Stimulated activated CD4-positive, alpha-beta T cell treated with anti-CD3 and anti-CD28 coated beads, Interleukin-2, amount 100 ng/mL, for 48 hours (primary cell): ENCODE data around the gene EPHA8.

Experiments used
- DNase-seq, 2 donors: peaks; one replicate each; pipeline ENCODE4 v3.0.0-alpha.2; 2020

EPHA8 gene

DNA sequence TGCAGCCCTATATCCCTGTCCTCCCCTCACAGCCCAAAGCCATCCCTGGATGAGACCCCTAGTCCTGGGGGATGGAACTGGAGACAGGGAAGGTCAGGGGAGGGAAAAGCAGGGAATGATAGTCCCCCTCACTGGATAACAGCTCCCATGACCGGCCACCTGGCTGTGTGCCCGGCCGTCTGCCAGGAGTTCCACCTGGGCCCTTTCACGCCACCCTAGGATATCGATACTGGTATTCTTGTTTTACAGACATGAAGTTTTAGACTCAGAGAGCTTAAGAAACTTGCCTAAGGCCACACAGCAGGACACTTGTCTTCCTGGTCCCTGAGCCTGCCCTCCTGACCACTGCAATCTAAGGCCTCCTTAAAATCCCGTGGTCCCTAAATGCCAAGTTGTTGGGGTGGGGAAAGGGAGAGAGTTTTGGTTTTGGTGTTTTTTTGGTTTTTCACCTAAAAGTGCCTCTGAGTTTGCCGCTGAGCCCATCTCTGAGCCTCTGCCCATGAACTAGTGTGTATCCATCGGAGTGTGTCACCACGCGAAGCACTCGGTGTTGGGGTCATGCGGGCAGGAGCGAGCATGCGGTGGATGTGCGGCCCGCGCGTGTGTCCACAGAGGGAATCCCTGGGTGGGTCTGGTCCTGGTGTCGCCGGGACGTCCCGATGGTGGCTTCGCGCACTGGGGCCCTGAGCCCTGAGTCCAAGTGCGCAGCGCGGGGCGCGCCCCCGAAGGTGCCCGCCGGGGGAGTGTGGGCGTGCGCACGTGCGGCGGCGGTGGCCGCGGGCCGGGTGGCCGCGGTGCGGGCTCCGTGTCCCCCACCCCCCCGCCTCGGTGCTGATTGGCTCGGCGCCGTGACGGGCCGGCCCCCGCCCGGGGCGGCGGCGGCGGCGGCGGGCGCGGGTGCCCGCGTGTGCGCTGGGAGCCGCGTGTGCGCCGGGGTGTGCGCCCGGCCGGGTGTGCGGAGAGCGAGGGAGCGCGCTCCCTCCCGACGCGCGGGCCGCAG lies at the start of gene EPHA8:
Gene EPHA8 (plus strand): TSS at position 906 of the 1,000 bp plus-strand sequence. CDS start 147 bp downstream, outside the sequence.
- no peak for DNase-seq

DNA sequence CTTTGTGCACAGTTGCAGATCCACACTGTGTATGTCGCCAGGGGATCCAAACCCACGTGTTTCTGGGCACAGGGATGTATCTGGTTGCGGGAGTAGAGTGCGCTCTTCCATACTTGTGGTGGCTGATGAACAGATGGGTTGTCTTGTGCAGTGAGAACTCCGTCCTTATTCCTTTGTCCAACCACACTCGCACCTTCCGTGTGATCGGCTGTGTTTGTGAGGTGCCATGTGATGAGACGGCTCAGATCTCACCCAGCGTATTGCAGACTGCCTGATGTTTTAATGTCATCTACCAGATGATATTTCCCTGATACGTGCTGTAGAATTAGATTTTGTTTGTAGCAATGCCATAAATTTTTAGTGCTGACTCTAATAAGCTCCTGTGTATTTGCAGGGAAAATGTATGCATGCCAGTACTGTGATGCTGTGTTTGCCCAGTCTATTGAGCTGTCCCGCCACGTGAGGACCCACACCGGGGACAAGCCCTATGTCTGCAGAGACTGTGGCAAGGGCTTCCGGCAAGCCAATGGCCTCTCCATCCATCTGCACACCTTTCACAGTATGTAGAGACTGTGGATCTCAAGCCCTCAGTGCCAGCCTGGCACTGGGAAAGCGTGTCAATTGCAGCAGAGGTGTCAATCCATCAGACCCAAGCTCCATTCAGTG lies 46.2 kb upstream of the EPHA8 start:
- DNase-seq = no peak

DNA sequence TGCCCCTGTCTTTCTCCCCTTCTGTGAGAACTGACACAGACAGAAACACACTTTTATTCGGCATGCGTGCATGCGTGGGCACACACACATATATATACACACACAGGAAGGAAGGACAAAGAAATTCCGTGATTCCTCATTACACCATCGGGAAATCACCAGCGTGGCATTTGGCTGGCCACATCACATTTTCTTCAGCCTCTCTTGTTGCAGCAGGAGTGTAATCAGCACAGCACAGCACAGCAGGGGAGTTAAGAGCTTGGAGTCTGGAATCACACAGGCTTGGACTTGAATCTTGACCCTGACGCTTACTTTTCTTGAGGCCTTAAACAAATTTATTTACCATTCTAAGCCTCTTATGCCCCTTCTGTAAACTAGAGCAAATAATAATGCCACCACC lies 45.3 kb upstream of the EPHA8 start:
- DNase-seq = no peak

DNA sequence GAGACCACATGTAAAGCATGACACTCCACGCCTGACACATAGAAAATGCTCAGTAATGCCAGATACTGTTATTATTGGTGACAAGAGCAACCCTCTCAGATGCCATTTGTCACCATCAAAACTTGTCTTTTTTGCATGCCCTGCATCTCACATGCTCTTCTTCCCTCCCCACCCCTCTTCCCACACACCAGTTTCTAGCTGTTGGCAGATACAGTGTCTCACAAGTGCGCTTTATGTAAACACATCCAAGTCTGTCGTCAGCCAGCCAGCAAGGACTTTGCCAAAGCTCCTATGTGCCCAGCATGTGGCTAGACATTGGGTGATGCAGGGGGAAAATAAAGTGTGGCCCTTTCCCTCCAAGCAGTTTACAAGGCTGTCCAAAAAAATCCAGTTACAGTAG lies 44.9 kb upstream of the EPHA8 start:
- DNase-seq = no peak

DNA sequence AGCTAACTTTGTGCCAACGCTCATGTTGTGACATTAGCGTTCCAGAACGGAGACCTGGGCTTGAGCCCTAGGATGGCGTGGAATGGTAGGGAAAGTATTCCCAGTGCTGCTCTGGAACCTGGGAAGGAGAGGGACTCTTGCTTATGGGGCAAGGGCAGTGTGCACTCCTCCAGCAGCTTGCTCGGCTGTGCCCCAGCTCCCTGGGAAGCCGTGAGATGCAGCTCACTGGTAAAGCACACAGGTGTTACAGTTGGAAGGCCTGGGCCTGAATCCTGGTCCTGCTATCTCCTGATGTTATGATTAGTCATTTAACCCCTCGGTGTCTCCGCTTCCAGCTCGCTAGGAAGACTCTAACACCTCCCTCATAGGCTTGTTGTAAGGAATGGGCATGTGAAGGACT lies 42.4 kb upstream of the EPHA8 start:
- no peak for DNase-seq

DNA sequence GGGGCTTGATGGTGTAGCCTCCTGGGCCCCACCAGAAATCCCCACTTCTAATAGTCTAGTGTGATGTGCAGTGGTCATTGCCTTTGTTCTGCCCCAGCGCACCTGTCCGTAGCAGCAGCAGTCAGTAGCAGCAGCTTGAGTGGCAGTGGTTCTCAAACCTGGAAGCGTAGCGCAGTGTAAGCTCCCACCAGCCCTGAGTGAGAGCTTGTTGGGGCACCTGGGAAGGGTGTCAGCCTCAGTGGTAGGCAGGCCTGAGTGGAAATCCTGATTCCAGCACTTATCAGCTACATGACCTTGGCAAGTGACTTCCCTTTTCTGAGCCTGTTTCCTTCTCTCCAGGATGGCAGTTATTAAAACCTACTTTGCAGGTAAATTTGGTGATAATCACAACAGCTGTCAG lies 41.6 kb upstream of the EPHA8 start:
- DNase-seq = no peak

DNA sequence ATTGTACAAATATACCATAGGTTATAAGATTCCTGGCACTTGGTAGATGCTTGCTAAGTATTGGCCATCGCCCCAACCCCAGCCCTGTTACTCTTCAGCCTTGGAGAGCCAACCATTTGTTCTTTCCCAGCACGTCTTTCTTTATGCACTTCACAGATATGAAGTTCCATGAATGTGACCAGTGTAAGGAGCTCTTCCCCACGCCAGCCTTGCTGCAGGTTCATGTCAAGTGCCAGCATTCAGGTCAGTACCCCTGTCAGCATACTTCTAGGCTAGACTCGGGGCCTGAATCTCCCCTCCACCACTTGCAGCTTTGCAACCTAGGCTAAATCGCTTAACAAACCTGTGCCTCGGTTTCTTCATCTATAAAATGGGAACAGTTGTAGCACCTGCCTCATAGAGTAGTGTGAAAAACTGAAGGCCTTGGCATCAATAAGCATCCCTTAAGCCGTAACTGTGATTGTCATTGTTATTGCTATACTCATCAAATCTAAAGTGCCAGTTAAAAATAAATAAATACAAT lies 41.0 kb upstream of the EPHA8 start:
- no peak for DNase-seq

DNA sequence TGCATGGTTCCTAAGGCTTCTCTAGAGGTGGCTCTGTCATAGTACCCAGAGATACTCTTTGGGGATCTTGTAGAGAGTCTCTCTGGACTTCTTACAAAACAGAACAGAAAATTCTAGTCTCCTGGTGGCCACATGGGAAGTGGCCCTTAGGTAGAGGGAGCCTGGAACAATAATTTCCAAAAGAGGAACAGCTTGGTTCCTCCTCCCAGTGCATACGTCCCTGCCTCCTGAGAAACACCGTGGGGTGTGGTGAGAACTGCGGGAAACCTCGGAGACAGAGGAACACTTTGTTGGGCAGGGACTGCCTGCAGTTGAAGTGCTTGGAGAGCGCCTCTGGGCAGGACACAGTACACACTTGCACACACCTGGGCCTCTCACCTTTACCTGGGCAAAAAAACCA lies 38.8 kb upstream of the EPHA8 start:
- DNase-seq = no peak

DNA sequence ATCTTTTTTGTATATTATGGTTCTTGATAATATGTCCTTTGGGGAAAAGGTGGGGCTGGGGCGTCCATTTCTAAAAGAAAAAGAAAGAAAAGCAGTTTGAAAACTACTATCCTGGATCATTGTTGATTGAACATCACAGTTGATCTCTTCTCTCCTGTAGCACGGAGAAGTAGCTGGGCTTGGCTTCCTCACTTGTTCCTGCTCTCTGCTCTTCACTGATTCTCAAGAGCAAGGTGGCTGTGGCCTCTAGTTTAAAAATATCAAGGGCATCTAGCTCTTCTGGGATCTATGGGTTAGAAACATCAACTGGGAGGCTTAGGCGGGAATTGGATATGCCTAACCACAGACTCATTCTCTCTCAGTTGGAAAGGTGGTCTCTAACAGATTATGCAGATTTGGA lies 38.1 kb upstream of the EPHA8 start:
- DNase-seq = no peak

DNA sequence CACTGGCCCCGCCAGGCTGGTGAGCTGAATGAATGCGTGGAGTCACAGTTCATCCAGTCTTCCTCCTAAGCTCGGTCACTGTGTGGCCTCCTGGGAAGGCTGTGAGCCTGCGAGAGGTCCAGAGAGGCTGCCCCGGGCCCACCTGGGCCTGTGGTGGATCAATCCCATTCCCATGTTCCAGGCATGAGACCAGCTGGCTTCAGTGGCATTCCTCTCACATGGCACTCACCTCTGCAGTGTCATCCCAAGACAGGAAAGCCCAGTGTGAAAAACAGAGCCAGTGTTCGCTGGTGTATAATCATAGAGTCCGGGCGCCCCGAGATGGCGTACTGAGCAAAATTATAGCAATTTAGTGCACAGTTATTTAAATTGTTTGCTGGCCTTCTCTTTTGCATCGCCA lies 37.6 kb upstream of the EPHA8 start:
- DNase-seq = no peak

DNA sequence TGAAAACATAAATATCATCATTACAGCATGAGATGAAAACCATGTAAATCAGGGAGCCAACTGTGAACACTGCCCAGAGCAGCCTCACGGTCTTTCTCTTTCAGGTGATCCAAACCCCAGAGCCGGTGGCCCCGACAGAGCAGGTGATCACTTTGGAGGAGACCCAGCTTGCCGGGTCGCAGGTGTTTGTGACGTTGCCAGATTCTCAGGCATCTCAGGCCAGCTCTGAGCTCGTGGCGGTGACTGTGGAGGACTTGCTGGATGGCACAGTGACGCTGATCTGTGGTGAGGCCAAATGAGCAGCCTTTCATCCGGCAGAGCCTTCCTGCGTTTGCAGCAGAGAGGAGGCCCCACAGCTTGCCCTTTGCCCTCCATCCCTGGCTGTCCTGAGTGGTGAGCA lies 37.2 kb upstream of the EPHA8 start:
- DNase-seq = no peak

DNA sequence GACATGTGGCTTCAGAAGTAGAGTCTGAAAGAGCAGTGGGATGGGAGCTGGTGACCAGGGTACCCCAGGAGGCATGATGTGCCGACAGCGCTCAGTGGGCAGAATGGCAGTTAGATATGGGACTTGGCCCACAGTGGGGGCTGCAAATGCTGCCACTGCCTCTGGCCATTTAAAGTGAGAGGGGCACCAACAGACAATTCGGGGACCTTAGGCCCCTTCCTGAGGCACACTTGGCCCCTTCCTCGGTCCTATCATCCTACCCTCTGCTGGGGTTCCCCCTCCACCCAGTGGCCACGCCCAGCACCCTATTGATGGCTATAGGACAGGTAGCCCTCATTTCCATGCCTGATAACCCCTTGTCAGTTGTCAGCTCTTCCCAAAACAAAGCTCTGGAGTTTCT lies 36.6 kb upstream of the EPHA8 start:
- DNase-seq = no peak

DNA sequence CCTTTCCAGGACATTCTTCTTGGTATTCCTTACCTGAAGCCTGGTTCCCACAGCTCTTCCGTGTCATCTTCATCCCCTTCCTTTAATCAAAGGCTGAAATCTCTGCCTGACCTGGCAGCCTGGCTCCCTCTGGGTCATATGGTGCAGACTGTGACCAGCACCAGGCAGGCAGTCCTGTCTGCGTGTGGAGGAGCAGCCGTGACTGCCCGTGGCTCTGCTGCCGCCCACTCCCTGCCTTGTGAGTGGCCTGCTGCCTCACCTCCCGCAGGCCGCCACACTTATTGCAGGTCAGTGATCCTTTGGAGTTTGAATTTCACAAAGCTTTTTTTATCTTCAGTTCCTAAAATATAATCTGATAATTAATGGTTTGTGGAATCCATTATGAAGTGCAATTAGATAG lies 36.2 kb upstream of the EPHA8 start:
- no peak for DNase-seq

DNA sequence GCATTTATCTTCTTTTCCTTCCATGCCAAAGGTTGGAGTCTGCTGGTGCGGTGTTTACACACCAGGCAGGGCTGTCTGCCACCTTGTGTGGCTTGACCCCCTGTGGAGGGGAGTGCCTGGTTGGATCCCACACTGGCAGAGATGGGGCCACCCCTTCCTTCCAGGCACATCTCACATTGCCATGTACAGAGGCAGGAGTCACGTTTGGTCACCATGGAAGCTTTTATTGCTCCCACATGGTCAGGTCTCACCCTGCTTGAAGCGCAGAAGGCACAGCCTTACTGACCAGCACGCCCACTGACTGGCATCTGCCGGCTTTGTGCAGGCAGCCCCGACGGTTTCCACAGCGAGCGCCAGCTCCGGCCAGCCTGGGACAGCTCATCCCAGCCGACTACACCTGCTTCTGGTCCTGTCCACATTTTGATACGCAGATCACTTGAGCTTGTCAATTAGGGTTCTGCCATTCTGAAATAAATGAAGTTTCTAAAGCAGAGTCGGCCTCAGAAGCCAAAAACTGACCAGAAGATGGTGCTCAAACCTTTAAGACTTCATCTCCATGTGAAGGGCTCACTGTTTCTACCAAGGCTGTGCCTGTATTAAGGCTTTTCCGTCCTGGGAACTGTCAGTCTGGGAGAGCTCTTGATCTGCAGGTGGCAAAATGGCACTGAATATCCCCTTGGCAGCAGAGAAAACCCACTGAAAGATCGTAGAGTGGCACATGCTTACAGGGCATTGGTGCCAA lies 35.6 kb upstream of the EPHA8 start:
- DNase-seq = no peak

DNA sequence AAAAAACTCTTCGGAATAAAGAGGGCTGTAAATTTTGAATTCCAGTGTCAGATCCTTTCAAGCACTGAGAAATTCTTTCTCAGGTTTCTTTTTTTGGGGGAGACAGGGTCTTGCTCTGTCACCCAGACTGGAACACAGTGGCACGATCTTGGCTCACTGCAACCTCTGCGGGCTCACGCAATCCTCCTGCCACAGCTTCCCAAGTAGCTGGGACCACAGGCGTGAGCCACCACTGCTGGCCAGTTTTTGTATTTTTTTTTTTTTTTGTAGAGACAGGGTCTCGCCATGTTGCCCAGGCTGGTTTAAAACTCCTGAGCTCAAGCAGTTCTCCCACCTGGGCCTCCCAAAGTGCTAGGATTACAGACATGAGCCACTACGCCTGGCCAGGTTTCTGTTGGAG lies 34.8 kb upstream of the EPHA8 start:
- DNase-seq = no peak

DNA sequence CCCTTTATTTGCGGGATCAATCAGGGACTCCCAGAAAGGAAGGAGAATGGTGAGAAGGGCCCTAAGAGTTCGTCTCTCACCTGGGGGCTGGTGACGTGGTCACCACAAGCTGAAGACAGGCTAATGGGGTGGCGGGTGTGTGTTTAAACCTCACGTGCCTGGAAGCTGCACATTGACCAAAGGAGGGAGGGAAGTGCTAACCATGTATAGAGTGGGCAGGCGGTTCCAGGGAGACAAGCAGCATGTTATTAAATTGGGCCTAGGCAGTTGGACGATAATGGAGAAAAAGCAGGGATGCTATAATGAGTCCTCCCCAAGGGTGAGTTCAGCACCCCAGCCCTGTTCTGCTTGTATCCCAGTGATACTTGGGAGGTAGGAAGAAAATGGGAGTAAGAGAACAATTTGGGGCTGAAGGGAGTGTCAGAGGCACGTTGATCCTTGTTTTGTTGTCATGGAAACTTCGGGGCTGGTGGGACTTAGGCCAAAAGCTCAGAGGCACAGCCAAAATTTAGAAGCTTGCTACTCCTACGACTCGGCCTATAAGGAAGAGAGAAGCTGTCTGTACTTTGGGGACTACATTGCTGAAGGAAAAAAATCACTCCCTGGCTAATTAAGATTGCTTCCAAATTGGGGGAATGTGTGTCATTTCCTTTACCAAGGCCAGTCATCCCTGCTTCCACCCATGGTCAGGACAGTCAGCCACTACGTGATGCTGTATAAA lies 33.2 kb upstream of the EPHA8 start:
- DNase-seq = no peak

DNA sequence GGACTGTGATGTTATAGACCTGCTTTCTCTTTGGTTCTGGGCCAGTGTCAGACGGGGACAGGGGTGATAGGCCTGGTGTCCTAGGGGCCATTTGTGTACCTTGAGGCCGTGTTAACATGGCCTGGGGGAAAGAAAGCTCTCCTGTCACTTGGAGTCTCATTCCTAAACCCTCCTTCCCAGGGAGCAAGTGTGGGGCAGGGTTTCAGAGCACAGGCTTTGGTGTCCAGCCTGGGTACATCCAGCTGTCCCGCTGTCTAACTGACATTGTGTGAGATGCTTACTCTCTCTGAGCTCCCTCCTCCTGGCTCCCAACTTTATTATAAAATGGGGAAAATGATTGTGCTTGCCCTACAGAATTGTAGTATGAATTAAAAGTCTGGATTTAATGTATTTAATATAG lies 32.6 kb upstream of the EPHA8 start:
- DNase-seq = no peak

DNA sequence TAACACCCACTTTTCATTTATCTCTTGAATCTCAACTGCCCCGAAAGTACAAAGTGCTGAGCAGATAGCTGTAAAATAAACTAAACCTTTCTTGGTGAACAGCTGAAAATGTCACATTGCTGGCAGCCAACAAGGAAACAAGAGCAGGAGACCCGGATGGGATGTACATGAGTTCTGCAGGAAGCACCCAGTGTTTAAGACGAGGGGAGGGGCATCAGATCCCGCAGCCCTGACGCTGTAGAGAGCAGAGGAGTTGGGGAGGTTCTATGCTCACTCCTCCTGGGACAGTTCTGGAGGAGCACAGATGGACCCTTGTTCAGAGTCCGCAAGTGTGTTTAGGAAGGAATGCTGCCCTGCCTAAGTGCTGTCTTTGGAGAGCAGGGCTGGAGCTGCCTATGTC lies 32.0 kb upstream of the EPHA8 start:
- no peak for DNase-seq

DNA sequence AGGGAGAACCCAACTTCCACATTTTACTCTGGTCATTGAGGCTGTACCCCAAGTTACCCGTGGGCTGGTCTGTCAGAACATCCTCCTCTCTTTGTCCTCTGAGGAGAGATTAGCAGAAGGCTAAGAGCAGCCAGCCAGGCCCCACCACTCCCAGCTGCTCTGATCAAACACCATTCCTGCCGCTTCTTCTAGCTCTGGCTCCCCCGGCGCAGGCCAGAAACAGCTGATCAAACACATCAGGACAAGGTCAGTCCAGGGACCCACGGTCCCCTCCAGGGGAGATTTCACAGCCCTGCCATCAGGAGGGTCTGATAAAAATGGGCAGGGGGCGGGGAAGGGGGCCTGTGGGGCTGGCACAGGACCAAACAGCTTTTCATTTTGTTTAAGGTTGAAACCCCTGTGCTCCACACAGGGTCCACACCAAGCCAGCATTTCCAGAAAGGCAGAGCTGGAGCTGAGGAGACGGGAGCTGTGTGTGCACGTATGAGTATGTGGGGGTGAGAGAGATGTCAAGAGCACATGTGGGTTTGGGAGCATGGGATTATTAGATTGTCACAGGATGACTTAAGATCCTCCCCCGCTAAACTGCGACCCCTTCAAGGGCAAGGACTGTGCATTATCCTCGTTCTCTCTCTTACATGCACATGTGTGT lies 29.9 kb upstream of the EPHA8 start:
- DNase-seq = no peak

DNA sequence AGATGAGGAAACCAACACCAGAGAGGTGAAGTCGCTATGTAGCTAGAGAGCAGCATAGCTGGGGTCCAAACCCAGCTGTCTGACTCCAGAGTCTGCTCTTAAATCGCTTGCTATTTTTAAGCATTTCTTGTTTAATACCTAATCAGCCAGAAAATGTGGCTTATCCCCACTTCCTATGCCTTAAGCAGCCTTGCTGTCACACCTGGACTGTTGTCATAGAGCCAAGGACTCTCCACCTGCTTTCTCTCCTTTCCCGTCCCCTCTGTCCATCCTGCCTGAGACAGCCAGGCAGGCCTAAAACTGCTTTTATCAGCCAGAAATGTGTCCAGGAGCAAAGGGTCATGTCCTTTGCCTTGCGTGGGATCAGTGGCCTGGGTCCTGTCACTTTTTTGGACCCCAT lies 28.3 kb upstream of the EPHA8 start:
- no peak for DNase-seq

DNA sequence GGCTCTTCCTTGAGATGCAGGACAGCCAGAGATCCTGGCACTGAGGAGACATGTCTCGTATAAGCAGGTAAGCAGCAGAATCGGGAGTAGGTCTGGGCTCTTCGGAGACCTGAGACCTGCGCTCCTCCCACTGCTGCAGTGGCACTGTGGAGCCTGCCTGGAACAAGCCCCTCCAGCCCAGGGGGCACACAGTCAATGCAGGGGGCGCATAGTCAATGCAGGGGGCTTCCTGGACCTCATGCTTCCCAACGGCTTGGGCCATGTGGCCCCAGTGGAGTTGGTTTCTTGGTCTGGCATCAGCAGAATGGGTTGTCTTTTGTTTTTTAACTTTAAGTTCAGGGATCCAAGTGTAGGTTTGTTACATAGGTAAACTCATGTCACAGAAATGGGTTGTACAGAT lies 27.9 kb upstream of the EPHA8 start:
- no peak for DNase-seq

DNA sequence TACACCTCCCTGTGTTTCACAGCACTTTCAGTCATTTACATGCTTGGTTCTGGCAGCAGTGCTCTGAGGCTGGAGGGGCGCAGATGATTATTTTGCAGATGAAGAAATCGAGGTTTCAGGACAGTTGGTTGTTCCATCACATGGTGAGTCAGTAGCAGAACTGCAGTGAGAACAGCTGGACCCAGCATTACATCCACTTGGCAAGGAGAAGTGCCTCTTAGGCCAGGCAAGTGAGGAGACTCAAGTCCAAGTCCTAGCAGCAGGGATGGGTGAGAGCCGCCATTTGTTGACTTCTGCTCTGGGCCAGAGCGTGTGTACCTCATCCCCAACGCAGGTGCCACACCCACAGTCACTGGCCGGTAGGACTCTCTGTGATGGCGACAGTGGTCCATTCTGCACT lies 26.8 kb upstream of the EPHA8 start:
- DNase-seq = no peak
